AG08395 (cell line): ENCODE data around the gene NETO1.

Experiments
- DNase-seq: peaks from one replicate; pipeline ENCODE4 v3.0.0; 2012; ENCODE audit warnings: mixed read lengths, low spot score

The NETO1 gene, protein sequence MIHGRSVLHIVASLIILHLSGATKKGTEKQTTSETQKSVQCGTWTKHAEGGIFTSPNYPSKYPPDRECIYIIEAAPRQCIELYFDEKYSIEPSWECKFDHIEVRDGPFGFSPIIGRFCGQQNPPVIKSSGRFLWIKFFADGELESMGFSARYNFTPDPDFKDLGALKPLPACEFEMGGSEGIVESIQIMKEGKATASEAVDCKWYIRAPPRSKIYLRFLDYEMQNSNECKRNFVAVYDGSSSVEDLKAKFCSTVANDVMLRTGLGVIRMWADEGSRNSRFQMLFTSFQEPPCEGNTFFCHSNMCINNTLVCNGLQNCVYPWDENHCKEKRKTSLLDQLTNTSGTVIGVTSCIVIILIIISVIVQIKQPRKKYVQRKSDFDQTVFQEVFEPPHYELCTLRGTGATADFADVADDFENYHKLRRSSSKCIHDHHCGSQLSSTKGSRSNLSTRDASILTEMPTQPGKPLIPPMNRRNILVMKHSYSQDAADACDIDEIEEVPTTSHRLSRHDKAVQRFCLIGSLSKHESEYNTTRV

DNA sequence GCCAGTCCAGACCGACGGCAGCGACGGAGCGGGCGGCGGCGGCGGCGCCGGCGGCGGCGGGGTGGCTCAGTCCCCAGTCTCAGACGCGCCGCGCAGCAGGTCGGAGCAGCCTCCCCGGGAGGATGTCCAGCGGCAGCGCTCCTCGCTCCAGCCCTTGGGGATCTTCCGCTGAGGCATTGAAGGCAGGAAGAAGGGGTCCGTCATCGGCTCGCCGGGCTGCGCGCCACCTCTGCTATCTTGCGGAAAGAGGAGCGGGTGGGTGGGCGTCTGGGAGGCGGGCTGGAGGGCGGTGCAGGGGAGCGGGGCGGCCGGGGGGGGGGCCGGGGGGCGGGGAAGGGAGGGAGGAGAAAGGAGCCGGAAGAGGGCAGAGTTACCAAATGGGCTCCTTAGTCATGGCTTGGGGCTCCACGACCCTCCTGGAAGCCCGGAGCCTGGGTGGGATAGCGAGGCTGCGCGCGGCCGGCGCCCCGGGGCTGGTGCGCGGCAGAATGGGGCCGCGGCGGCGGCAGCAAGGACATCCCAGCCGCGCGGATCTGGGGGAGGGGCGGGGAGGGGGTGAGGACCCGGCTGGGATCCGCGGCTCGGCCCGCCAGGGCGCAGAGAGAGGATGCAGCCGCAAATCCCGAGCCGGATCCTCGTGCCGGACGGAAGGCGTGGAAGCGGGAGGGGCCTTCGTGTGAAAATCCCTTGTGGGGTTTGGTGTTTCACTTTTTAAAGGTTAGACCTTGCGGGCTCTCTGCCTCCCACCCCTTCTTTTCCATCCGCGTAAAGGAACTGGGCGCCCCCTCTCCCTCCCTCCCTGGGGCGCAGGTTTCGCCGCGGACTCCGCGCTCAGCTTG is at the start of gene NETO1:
Gene NETO1 (minus strand): TSS at position 242 of the 839 bp plus-strand sequence. CDS start 696 bp downstream, outside the sequence.
- no peak for DNase-seq

DNA sequence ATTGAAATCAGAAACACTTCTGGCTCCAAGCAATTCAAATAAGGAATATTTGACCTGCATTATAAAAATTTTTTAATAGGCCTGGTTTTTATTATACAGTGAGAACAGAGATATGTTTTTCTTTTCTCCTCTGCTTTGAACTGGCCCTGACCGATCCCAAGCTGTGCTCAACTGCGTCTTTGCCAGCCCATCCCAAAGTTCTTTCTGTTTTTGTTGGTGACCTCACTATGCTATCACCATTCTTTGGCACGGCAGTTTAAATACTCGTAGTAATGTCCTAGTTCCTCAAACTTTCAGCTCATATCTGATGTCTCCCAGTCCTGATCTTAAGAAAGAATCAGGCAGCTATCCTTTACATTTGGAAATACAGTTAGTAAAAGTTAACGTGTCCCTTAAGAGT is 42.3 kb upstream of the NETO1 start:
- DNase-seq, result no peak

DNA sequence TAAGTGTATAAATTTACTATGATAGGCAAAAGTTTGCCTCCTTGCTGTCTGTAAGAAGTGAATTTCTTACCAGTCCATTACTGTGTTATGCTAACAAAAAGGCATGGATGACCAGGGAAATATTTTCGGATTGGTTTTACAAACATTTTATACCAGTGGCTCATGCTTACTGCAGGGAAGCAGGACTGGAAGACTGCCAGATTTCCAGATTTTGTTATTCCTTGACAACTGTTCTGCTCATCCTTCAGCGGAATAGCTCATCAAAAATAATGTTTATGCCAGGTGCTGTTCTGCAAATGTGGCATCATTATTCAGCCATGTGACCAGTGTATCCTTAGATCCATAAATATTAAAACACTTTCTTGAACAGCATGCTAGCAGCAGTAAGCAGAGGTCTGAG is 40.4 kb upstream of the NETO1 start:
- DNase-seq, result no peak

DNA sequence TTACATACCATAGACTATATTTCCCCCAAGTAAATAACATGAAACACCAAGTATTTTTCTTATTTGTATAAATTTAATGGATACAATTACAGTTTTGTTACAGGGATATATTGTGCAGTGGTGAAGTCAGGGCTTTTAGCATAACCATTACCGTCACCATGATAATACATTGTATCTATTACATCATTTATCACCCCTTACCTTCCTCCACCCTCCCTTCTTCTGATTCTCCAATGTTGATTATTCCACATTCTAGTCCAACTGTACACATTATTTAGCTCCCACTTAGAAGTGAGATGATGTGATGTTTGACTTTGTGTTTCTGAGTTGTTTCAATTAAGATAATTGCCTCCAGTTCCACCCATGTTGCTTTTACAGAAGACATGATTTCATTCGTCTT is 35.2 kb upstream of the NETO1 start:
- DNase-seq, result no peak

DNA sequence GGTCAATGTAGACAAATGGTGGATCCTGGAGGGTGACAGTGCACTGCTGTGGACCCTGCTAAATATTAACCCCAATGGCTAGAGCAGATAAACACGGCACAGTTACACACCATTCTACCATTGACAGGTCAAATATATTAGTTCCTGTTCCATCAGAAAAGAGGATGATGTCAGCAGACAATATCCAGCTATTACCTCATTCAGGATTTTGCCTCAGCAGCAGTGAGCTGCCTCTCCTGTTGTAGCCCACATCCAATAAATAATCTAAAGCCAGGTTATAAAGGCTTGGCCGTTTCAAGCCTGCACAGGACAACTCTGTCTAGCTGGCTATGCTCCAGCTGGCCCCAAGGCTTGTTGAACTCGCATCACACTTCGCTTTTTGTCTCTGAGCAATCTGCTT is 31.6 kb upstream of the NETO1 start:
- DNase-seq, result no peak

DNA sequence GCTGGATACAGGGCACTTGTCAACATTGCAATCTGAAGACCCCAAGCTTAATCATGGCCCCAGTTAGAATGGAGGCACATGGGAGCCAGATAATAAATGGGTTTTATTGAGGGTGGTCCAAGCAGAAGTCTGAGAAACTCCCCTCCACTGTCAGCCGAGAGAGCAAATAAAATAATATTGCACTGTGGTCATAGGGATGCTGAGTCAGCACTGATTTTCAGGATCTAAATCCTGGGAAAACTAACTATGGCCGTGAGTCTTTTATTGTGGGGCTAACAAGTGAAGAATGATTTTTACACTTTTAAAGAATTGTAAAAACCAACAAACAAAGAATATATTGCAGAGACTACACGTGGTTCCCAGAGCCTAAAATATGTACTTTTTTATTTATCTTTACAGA is 31.1 kb upstream of the NETO1 start:
- no peak for DNase-seq

DNA sequence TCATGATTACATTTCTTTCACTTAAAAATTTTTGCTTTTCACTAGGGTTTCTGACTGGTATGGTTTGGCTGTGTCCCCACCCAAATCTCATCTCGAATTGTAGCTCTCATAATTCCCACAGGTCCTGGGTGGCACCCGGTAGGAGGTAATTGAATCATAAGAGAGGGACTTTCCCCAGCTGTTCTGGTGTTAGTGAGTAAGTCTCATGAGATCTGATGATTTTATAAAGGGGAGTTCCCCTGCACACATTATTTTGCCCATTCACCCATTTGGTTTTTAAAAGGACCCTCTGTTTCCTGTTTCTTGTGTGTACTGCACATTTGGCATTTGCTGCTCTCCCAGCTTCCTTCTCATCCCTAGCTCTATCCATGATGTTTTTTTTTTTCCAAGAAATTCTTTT is 27.8 kb upstream of the NETO1 start:
- DNase-seq, result no peak

DNA sequence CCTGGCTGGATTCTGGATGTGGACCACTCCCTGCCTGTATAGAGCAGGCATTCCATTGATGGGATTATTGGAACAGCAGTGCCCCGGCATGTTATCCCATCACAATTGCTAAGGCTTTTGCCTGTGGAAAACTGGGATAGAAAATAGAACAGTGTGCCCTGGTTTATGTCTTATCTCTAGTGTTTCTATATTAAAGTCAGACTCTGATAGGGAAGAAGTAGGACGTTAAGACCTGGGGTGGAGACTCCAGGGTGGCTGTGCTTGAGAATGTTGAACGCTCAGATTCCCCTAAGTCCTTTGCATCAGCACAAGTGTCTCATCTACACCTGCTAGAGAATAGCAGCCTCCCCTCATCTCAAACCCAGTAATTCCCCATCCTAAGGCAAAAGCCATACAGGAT is 10.8 kb upstream of the NETO1 start:
- no peak for DNase-seq

DNA sequence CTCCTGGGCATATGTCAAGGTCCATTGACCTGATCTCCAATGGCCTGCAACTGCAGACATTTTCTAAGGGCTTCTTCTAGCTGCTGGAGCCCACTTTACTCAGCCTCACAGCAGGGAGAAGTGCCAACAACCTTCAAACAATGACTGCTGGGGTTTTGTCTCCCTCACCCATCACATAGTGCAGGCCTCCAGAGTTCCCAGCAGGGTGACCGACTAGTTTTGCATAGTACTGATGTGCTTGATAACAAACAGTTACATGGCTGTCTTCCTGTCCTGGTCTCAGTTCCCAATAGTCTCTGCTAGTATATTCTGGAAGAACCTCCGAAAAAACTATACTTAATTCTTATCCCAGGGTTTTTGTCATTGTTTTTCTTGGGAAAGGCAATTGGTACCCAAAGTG is 10.4 kb upstream of the NETO1 start:
- no peak for DNase-seq

DNA sequence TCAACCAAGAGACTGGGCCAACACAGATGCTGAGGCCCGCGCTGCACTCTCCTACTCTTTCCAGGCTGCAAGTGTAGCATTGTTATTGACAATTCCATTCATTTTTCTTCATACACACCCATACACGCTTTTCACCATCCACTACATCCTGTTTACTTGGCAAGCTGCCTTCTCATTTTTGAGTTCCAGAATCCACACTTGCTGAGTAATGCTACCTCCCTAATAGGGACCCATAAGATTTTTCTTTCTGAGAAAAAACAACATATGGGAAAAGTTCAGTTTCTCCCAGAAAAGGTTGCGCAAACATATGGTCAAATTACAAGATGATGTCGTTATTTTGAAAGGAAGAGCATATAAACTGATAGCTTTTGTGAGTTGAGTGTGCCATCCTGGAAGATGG is 3.3 kb upstream of the NETO1 start:
- DNase-seq, result no peak

DNA sequence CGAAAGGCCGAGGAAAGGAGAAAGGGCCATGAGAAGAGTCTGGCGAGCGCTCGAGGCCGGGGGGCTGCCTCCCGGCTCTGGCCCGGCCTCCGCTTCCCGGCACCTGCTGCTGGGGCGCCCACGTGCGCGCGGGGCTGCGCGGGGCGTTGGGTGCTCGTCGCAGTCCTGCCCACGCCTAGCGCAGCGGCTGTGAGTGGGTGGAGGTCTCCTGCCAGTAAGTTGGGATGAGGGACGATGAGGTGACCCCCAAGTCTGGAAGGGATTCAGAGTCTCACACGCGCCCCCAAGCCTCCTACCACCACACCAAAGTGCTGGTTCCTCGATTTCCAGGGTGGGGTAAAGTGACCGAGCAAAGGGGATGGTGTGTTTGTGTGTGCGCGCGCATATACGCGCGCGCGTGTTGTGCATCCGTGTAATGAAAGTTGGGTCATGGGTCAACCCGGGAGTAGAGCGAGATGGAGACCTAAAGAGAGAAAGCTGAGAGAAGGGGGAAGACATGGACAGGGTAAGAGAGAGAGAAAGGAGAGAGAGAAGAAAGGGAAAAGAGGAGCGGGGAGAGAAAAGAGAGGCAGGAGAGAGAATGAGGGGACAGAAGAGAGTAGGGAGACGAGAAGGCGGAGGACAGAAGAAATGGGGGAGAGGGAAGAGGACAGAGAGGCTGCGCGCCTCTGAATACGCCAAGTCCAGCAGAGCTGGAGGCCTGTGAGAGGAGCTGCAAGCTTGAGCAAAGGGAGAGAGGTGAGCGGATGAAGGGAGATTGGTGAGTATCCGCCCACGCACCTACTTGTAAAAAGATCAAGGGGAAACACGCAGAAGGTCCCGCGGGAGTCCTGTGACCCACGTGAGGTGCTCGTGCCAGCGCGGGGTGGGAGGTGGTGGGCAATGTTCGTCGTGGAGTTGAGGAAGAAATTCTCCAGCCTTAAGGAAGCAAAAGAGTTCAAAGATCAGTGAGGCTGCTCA is 1.7 kb upstream of the NETO1 start:
- DNase-seq, result no peak

DNA sequence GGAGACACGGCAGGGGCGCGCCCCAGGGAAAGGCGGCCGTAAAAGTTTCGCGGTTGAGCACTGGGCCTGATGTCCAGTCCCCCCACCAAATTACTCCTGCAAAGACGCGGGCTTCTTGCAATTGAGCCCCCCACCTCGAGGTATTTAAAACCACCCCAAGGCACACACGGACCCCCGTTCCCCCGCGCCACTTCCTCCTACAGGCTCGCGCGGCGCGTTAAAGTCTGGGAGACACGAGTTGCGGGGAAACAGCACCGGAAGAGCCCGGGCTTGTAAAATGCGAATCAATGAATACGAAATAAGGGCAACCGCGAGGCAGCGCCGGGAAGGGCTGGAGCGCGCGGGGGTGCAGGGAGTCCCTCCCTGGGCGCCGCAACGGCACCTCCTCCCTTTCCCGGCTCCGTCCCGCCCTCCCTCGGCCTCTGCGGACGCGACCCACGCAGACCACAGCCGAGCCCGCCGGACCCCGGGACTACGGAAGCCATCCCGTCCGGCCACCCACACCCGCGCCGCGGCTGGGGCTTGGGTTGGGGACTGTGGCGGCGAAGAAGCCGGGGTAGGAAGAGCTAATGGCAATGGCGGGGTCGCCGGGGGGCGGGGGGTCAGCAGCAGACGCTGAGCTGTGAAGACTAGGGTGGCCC is 918 bp upstream of the NETO1 start:
- DNase-seq, result no peak

DNA sequence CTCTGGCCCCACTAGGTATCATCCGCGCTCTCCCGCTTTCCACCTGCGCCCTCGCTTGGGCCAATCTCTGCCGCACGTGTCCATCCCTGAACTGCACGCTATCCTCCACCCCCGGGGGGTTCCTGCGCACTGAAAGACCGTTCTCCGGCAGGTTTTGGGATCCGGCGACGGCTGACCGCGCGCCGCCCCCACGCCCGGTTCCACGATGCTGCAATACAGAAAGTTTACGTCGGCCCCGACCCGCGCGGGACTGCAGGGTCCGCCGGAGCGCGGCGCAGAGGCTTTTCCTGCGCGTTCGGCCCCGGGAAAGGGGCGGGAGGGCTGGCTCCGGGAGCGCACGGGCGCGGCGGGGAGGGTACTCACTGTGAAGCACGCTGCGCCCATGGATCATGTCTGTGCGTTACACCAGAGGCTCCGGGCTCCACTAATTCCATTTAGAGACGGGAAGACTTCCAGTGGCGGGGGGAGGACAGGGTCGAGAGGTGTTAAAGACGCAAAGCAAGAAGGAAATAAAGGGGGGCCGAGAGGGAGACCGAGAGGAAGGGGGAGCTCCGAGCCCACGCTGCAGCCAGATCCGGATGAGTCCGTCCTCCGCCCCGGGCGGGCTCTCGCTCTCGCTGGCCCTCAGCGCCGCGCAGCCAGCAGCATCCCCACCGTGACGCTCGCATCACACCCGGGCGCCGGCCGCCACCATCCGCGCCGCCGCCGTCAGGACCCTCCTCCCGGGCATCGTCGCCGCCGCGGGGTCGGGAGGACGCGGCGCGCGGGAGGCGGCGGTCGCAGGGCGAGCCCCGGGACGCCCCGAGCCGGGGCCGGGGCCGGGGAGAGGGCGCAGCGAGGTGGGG is 664 bp downstream of the NETO1 start:
- no peak for DNase-seq

DNA sequence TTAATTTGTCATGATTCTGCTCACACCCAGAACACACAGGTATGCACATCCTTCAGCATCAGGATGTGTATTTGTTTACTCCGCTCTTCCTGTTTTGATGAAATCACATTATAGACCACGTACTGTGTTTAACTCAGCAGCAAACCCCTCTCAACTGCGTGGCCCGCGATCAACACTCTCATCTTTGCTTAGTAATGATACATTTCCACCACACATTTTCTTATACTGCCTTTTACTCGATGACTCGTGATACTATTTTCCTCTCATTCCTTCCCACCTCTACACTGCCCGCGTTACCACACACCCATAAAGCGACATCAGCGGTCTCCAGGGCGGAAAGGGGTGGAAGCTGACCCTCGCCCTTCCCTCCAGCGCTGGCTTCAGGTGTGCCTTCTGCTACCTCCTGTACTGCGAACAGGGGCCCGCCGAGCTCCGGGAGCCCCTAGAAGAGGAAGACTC is 1.3 kb downstream of the NETO1 start:
- DNase-seq, result no peak

DNA sequence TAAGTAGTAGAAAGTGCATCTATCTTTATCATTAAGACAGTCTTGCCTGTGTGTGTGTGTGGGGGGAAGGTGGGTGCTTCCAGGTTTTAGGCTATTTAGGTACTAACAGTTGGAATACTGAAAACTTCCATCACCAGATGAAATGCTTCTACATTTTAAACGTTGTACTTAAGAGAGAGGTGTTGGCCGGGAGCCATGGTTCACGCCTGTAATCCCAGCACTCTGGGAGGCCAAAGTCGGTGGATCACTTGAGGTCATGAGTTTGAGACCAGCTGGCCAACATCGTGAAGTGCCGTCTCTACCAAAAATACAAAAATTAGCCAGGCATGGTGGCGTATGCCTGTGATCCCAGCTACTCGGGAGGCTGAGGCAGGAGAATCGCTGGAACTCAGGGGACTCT is 4.0 kb downstream of the NETO1 start:
- DNase-seq, result no peak

DNA sequence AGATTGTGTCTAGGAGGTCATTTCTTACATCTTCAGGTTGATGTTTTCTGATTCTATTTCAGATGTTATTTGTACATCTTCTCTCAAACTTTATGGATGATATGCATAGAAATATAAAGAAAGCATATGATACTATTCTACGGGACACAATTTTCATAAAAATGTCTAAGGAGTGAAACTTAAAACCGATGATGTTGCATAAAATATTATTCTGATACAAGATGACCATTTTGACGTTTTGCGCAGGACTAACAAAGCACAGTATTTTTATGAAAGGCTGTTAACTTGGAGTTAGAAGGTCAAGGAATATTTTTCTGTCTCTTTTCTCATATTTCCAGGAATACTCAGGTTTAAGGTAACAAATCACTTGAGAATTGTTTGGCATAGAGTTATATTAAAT is 8.7 kb downstream of the NETO1 start:
- no peak for DNase-seq

DNA sequence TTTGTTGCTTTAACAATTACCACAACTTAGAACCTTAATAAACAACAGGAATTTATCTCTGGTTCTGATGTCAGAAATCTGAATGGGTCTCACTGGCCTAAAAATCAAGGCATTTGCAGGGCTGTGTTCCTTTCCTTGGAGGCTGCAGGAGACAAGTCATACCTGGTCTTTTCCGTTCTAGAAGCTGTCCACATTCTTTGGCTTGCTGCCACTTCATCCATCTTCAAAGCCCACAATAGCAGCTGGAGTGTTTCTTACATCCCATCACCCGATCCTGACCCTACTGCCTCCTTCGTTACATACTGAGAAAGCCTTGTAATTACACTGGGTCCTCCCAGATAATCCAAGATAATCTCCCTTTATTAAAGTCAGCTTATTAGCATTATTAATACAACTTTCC is 18.1 kb downstream of the NETO1 start:
- no peak for DNase-seq

DNA sequence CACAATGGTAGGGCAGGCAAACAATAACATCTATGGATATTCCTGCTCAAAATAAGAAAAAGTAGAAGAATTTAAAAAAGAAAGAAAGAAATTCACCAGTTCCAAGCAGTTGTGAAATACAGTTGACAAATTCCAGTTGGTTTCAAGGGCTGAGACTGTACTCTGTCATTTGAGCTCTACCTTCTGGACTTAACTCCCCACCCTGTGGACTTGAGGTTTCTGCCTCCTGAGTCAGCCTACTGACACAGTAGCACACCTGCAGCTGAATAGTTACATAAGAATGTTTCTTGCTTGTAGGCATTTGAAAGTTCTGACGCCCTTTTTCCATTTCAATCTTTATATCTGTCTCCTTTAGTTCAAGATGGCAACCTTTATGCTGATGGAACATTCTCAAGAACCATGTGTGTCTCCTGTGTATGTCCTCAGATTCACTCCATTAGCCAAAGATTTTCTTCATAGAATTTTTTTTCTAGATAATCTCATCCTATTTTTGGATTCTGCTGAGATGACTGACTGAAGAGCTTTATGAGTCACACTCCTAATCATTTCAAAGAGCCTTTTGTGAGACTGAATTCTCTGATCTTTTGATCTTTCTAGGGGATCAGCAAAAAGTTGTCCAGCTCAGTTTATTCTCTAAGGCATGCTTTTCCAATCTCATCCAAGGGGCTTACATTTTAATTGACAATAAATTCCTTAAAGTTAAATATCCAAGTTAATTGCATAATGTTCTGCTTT is 19.1 kb downstream of the NETO1 start:
- no peak for DNase-seq

DNA sequence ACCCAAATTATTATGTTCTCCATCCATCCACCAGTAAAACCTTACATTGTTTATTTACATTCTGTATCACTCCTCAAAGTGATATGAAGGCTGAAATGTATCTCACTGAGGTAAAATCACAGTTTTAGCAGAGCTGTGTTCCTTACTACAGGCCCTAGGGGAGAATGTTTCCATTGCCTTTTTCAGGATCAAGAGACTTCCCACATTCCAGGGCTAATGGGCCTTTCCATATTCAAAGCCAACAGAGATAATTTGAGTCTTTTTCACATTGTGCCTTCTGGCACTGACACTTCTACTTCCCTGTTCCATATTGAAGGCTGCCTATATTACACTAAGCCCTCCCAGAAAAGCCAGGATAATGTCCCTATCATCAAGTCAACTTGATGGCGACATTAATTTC is 20.0 kb downstream of the NETO1 start:
- DNase-seq, result no peak
